HG02759 (cell line): ENCODE results near the gene USP40.

Experiments used
- ATAC-seq: cut with Tn5 transposase; IDR thresholded peaks from one replicate; pipeline ENCODE4 v1.9.1; 2021; ENCODE audit warnings: mild to moderate bottlenecking, moderate library complexity; ENCODE audit not compliant: unreplicated experiment

USP40 gene

DNA sequence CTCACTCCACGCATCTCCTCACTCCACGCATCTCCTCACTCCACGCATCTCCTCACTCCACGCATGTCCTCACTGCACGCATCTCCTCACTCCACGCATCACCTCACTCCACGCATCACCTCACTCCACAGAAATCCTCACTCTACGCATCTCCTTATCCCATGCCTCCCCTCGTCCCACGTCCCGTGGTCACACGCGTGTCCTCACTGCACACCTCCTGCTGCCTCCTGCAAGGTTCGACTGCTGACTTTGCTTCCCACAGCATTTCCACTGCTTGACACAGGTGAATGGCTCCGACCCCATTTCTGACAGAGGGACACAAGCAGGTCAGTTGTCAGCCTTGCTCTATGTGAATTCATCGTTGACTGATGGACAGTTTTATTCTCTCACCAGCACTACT is 103.0 kb downstream of the USP40 start:
- ATAC-seq = no peak

DNA sequence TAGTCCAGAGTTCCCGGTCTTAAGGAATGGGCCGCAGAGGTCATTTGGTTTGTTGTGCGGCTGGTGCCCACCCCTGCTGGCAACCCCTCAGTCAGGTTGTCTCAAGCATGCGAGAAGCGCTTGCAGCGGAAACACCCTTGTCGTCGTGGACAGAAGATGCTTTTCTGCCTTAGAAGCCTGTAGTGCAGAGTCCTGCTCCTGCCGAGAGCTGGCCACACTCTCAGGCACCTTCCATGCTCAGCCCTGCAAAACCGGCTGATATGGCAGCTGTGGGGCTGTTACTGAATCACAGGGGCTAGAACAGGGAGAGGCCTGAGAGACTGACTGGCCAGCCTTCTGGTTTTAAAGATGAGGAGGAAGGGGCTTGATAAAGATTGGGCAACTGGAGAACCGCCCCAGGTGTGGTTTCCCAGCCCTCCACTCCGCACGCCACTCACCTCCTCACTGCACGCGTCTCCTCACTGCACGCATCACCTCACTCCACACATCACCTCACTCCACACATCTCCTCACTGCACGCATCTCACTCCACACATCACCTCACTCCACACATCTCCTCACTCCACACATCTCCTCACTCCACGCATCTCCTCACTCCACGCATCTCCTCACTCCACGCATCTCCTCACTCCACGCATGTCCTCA is 103.6 kb downstream of the USP40 start:
- no peak for ATAC-seq

DNA sequence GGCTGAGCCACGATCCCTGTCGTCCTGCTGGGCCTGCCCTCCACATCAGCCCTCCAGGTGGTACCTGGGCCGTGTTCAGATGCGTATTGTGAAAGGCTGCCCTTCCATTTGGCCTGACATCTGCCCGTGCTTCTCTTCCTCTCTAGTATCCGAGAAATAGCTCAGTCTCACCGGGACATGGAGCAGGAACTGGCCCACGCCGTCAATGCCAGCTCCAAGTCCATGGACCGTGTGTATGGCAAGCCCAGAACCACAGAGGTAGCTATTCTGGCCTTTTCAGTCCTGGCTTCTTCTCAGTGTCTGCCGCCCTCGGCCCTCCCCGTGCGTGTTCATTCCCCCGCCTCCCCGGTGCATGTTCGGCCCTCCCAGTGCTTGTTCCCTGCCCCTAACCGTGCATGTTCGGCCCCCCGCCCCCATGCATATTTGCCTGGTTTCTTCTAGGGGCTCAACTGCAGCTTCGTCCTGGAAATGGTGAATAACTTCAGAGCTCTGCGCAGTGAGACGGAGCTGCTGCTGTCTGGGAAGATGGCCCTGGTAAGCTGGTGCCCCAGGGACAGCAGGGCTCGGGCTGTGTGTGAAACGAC is 104.3 kb downstream of the USP40 start:
- no peak for ATAC-seq

DNA sequence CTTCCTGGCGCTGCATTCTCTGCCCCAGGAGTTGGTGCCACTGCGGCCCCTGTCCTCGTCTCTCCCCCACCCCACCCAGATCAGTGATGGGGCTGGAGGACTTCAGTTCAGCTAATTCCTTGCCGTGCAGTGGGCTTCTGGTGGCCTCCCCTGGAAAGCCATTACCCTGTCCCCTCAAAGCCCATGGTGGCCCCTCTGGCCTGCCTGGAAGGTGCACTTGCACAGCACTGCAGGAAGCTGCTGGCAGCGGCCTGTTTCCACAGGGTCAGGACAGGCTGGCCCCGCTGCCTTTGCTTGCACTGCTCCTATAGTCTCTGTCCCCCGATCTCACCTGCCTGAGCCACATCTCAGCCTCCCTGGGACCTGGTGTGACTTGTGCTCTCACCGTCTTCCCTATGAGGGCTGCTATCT is 105.1 kb downstream of the USP40 start:
- no peak for ATAC-seq

DNA sequence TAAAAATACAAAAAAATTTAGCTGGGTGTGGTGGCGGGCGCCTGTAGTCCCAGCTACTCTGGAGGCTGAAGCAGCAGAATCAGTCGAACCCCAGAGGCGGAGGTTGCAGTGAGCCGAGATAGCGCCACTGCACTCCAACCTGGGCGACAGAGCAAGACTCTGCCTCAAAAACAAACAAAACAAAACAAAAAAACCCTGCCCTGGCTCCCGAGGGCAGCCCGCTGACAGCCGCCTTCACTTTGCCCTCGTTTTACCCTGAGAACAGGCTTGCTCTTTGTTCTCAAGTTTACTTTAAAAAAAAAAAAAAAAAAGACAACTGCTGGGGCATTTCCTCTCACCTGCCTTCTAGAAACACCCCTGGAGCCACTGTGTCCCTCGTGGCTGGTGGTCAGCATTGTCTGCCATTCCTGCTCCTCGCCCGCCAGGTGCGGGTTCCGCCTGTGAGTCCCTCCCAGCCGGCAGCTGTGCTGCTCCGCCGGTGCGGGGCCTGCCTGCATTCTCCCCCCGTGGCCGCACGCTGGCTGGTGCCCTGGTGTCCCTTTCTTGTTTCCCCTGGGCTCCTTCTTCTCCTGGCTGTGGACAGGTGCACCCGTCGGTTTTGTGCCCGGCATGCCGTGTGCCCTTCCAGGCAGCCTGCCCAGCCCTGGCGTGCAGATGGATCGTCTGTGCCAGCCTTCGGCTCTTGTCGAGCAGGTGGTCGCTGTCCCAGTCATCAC is 105.7 kb downstream of the USP40 start:
- no peak for ATAC-seq

DNA sequence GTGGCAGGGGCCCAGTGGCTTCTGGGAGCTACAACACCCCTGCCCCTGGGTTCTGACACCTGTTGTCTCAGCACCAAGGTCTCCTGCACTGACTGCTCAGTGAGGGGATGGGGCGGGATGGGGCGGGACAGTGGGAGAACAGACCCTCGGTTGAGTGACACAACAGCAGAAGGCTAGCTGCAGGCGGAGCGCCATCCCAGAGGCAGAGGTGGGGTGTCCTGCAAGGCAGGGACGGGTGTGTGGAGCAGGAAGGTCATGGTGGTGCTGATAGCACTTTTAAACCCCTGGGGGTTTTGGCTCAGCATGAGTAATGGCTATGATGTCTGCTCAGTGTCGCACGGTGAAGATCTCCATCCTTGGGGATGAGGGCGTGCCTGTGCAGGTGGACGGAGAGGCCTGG is 107.2 kb downstream of the USP40 start:
- ATAC-seq = no peak

DNA sequence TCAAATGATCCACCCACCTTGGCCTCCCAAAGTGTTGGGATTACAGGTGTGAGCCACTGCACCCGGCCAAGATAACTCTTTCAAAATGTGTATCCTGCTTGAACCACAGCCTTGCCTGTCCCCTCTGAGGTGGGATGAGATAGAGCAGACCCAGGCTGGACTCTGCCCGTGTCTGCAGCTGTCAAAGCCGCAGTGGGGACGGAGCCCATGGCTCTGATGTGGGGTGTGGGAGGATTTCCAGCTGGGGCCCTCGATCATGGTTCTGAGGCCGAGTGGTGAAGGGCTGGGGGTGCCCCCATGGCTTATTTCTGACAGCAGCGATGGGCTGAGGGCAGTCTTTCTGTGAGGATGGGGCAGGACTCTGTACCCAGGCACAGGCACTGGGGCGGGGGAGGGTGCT is 107.8 kb downstream of the USP40 start:
- no peak for ATAC-seq

DNA sequence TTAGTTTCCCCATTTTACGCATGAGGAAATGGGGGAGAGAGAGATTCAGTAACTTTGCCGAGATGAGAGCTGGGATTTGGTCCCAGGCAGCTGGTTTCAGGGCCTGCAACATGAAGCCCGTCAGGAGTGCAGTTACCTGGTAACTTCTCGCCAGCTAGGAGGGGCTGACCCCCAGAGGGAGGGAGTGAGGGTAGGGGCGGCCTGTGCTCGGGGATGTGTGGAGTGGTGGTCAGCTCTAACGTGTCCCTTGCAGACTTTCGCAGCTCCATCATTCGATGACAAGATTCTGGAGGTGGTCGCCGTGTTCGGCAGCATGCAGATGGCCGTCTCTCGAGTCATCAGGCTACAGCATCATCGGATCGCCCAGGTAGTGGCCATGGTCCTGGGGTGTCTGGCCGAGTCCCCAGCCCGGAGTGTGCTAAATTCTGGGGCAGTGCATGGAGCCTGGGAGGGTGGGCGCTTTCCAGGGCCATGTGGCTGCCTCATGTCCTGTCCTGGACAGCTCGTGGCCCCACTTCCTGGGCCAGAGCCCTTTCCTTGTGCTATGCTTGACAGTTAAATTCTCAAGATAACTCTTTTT is 108.5 kb downstream of the USP40 start:
- ATAC-seq = no peak

DNA sequence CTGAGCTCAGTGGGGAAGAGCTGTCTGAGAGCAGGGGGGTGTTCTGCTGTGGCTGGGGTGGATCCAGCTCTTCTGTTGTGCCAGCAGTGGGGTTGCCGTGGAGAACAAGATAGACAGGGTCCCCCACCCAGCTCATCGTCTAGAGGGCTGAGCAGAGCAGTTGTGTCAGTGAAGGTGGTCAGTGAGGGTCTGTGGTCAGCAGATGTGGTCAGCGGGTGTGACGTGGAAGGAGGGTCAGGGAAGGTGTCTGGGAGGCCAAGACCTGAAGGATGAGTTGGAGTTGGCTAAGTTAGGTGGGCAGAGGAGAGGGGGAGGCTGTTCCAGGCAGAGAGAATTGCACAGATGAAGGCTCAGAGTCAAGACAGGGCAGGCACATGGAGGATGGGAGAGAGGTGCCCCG is 109.2 kb downstream of the USP40 start:
- no peak for ATAC-seq

DNA sequence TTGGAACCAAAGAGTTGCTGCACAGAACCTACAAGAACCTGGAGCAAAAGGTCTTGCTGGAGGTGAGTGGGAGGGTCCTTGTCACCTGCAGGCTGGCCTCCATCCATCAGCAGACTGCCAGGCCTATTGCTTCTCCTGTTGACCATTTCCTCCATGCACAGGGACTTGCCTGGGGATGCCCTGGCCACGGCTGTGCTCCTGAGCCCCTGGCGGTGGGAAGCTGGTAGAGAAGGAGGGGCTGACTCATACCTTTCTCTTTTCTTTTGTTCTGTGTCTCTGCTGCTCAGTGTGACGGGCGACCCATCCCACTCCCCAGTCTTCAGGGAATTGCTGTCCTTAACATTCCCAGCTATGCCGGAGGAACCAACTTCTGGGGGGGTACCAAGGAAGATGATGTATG is 109.6 kb downstream of the USP40 start:
- no peak for ATAC-seq

DNA sequence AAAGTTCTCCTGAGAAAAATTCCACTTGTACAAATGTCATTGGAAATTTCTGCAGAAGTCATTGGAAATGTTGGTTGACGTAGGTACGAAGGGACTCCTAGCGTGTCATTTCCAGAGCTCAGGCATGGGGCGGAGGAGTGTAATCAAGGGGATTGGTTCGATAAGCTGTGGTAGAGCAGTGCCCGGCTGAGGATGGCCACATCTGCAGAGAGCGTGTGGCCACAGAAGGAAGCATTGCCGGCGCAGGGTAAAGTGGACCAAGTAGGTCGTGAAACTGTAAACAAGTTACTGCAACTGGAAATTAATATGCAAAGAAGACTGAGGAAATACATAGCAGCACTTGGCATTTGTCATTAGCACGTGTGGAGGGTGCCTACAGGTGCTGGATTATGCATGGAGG is 110.5 kb downstream of the USP40 start:
- ATAC-seq = no peak

DNA sequence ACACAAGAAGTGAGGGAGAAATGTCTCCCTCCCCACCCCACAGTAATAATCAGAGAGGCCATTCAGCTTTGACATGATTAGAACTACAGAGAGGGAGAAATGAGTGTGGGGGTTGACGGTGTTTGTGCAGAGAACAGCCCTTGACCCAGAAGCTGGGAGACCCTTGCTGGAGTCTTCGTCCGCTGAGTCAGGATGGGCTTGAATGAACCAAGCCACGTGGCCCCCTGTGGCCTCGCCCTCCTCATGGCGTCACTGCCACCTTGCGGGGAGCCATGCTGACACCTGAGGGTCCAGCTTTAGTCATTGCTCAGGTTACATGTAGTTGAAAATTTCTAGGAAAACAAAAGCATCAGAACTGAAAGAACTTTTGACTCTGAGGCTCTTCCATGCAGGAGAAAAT is 111.1 kb downstream of the USP40 start:
- no peak for ATAC-seq

DNA sequence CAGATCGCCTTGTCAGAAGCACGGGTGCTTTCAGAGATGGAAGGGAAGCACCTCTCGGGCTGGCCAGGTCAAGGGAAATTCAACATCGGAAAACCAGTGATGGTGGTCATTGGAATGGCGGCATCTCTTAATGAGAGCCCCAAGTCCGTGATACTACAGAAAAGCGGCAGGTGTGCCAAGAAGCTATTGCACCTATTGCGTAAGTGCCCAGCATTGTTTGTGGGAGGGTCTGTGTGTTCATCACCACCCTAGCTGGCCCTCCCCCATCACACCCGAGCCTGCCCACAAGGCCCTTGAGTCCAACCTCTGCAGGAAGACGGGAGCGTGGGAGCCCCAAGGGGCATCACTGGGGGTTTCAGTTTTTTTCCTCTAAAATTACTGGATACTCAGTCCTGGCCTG is 111.6 kb downstream of the USP40 start:
- ATAC-seq = no peak

DNA sequence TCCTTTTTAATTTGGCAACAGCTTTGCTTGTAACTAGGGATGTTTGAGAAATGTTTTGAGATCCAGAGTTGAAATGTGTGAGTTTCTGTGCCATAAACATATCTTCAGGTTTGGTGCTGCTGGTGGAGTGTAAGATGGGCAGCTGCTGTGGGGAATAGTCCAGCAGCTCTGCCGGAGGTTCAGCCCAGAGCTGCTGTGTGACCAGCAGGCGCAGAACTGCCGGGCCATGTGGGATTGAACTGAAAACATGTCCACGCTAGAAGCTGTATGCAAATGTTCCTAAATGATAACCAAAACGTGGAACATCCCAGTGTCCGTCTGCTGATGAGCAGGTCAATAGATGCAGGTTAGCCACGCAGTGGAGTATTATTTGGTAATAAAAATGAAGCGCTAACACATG is 112.7 kb downstream of the USP40 start:
- no peak for ATAC-seq

DNA sequence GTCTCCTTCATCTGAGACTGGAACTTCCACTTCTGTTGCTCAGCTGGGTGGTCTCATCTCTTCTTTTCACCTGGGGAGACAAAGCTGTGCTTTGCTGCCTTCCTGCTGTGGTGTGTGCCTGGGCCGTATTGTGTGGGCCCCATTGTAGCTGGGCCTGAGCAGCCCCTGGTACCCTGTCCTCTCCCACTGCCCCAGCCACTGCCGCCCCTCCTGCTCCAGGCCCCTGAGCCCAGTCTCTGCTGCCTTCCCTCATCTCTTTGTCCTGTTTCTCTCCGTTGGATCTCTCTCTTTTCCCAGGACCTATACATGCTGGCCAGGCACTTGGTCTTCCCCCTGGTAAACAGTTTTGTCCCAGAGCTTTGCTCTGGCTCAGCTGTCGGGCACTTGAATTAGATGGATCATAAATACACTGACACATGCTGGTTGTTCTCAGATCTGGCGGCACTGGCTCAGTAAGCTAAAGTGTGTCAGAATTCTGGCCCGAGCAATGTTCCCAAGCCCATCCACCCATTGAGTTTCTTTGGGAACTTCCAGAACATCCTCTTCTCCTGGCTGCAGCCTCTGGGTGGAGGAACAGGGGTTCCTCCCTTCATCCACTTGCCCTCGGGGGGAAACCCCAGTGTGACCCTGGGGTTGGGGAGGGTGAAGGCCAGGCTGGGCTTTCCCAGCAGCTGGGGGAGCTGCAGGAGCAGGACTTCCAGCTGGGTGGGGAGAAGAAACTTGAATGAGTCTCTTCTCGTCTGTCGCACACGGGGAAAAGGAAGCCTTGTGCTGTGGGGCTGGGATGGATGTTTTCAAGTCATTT is 113.3 kb downstream of the USP40 start:
- ATAC-seq = no peak

DNA sequence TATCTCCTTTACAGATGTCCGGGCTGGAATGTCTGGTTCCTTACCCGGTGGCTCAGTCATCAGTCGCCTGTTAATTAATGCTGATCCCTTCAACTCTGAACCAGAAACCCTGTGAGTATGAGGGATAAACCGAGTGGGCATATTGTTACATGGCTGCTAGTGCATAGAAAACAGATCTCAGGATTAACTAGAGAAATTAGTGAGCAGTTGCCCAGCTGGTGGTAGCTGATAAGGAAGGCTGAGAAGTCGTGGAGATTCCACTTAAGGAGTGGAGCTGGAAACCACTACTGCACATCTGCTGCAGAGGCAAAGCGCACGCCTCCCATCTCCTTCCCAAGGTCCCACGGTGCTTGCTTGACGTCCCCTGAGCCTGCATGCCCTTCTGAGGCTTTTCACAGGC is 114.6 kb downstream of the USP40 start:
- ATAC-seq = no peak

DNA sequence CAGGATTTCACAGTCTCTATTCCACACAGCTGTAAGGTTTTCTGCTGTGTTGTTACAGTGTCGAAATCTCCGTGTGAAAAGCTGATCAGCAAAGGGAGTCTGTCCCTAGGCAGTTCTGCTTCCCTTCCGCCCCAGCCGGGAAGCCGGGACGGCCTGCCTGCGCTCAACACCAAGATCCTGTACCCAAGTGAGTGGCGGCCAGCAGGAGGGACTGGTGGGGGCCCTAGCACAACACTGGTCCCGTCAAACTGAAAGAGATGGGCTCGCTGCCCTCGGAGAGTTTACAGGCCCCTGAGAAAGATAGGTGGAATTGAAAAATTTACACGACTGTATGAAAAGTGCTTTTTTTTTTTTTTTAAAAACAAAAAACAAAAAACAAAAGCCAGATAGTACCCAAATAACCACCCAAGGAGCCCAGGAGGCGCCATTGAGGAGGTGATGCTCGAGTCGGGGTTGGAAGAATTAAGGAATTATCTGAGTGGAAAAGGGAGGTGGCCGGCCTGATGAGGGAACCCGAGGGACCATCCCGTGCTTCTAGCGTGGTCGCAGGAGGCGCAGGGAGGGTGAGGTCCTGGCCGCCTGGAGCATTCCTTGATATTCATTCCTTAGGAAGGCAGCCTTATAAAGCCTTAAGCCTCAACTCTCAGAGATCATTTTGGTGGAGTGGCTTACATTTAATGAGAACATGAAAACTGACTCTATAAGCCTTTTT is 115.6 kb downstream of the USP40 start:
- ATAC-seq = no peak

DNA sequence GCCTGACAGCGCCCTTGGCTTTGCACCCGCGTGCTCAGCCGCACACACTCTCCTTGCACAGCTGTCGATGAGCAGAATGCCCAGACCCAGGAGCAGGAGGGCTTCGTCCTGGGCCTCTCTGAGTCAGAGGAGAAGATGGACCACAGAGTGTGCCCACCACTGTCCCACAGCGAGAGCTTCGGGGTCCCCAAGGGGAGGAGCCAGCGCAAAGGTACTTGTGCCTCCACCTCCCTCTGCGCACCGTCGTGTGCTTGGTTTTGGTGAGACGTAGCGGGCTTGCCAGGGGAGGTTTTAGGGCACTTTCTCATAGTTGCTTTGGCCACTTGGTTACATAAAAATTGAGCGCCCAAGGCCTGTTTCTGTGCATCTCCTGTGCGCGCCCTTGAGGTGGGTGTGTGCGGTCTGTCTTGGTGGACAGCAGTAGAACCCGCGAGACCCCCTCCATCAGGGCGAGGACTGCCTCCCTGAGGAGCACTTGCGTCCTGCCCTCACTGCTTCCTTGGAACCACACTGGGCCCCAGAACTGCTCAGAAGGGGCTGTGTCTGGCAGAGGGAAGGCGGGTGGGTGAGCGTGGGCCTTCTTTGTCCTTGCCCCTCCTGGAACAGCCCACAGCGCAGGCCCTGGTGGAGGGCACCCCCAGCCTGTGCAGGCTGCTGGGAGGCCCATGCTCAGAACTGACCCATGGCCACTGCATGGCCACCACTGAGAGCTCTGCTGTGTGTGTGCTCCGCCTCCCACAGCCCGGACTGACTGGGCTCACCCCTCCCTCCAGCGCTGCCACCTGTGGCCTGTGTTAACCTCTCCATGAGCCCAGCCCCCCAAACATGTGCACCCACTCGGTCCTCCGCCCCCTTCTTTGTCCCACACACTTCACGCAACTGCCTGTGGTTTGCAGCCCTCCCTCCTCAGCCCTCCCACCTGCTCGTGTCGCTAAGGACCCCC is 116.4 kb downstream of the USP40 start:
- no peak for ATAC-seq

DNA sequence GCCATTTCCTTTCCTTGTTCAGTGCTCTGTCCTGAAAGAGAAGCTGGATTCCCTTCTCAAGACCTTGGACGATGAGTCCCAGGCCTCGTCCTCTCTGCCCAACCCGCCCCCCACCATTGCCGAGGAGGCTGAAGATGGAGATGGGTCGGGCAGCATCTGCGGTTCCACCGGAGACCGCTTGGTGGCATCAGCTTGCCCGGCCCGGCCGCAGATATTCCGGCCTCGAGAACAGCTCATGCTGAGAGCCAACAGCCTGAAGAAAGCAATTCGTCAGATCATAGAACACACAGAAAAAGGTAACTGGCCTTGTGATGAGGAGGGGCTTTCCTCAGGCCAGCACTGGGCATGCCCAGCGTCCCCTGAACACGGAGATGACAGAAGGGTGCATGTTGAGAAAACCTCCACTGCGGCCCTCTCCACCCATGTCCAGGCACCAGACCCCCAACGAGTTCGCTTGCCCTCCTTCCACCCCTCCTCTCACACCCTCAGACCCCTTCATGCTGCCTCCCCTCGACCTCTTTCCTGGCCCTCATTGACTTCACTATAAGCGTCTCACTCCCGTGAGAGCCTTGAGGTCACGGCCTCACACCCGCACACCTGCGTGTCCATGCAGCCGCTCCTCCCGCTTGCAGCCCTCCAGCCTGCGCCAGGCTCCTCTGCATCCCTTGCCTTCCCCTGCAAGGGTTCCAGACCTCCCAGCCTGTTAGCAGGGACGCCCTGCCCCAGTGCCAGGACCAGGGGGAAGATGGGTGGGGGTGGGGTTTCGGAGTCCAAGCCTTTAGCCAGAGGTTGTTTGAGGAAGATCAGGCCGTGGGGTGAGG is 117.3 kb downstream of the USP40 start:
- ATAC-seq = no peak
